Calu3 (cell line): ENCODE measurements around the gene NPHS1. TPM values are rescaled to one million over a fixed set of nuclear protein-coding genes. Genes with fewer than 3 reads are reported as not detected.

Experiments
- BruUV-seq: library from RNA; stranded (reverse); fragments of 400-500 nt; replicated peaks from 2 replicates; lab custom pipeline; 2021; lab: Mats Ljungman, UMichigan
- CTCF ChIA-PET: fragments of 300-600 bp; sonication (Branson Sonifier 250); formaldehyde crosslinking; loops from one replicate; lab custom pipeline; 2022; ENCODE audit warnings: antibody characterized with exemption; lab: Charles Lee
- DNase-seq: peaks from one replicate; pipeline ENCODE4 v3.0.0; 2022
- H3K27ac Mint-ChIP-seq: one replicate; pipeline ENCODE4 v1.8.0; 2022; ENCODE audit warnings: mixed read lengths; ENCODE audit not compliant: unreplicated experiment
- H3K27me3 Mint-ChIP-seq: one replicate; pipeline ENCODE4 v1.8.0; 2022; ENCODE audit warnings: mixed read lengths; ENCODE audit not compliant: unreplicated experiment
- H3K36me3 Mint-ChIP-seq: one replicate; pipeline ENCODE4 v1.8.0; 2022; ENCODE audit warnings: mild to moderate bottlenecking, moderate library complexity, mixed read lengths; ENCODE audit not compliant: insufficient read depth, unreplicated experiment
- H3K4me1 Mint-ChIP-seq: one replicate; pipeline ENCODE4 v1.8.0; 2022; ENCODE audit warnings: mild to moderate bottlenecking, low read depth, mixed read lengths; ENCODE audit not compliant: unreplicated experiment
- H3K4me3 Mint-ChIP-seq: one replicate; pipeline ENCODE4 v1.8.0; 2022; ENCODE audit warnings: mild to moderate bottlenecking, low read depth, moderate library complexity, mixed read lengths; ENCODE audit not compliant: unreplicated experiment
- H3K9me3 Mint-ChIP-seq: one replicate; pipeline ENCODE4 v1.8.0; 2022; ENCODE audit warnings: low read depth, mixed read lengths; ENCODE audit not compliant: unreplicated experiment
- CTCF ChIP-seq: fragments of 200-600 bp; IDR thresholded peaks from one replicate; pipeline ENCODE4 v1.8.0; 2022; ENCODE audit warnings: antibody characterized with exemption; ENCODE audit not compliant: unreplicated experiment
- intact Hi-C: fragments of 100-400 bp; cut with micrococcal nuclease; formaldehyde crosslinking; loops from one replicate; pipeline ENCODE4 v1.10.0; 2022; ENCODE audit not compliant: unreplicated experiment
- total RNA-seq: library from RNA; stranded (reverse); gene quantifications from 2 replicates; pipeline ENCODE4 v1.2.3, GENCODE V29; 2022

Gene NPHS1
- total RNA-seq, 1 experiment from 2014 or later = not detected

- no peak for DNase-seq
- H3K9me3 Mint-ChIP-seq = no peaks in the 10 kb centered on the region
- no TSS peak for BruUV-seq
- peaks cover 5% of the 10 kb centered on the region for H3K27me3 Mint-ChIP-seq
- H3K4me3 Mint-ChIP-seq = no peak overlapping the region
- no peaks in the 10 kb centered on the region for H3K36me3 Mint-ChIP-seq
- H3K27ac Mint-ChIP-seq = no peak overlapping the region
- CTCF ChIA-PET = no interaction called here
- TF ChIP-seq CTCF = no peak
- intact Hi-C loops = no loop called here
- peaks cover 8% of the 10 kb centered on the region for H3K4me1 Mint-ChIP-seq
Observed at GRCh38 chr19:35790981-35791813, 61.1 kb downstream of the NPHS1 start.

GRCh38 chr19:35789978-35790944 lies 62.0 kb downstream of the NPHS1 start:
- no peaks in the 10 kb centered on the region for H3K9me3 Mint-ChIP-seq
- no peak for TF ChIP-seq CTCF
- H3K4me3 Mint-ChIP-seq = no peak overlapping the region
- no peaks in the 10 kb centered on the region for H3K36me3 Mint-ChIP-seq
- intact Hi-C loops = no loop called here
- no peaks in the 10 kb centered on the region for H3K27me3 Mint-ChIP-seq
- BruUV-seq = no TSS peak
- peaks cover 8% of the 10 kb centered on the region for H3K4me1 Mint-ChIP-seq
- no peak for DNase-seq
- CTCF ChIA-PET = interaction anchor here (0.5 to 1.1 kb wide), 2 partner anchors 16 to 29 kb away, joined by 3 to 9 read pairs; no protein-coding TSS in a partner anchor
- no peak overlapping the region for H3K27ac Mint-ChIP-seq

GRCh38 chr19:35789195-35789977 lies 62.9 kb downstream of the NPHS1 start:
- peaks cover 8% of the 10 kb centered on the region for H3K4me1 Mint-ChIP-seq
- no peaks in the 10 kb centered on the region for H3K36me3 Mint-ChIP-seq
- no peaks in the 10 kb centered on the region for H3K27me3 Mint-ChIP-seq
- no peaks in the 10 kb centered on the region for H3K9me3 Mint-ChIP-seq
- BruUV-seq = no TSS peak
- no peak overlapping the region for H3K27ac Mint-ChIP-seq
- intact Hi-C loops = no loop called here
- H3K4me3 Mint-ChIP-seq = no peak overlapping the region
- no peak for TF ChIP-seq CTCF
- DNase-seq = no peak
- CTCF ChIA-PET = interaction anchor here (0.6 to 1.1 kb wide), 2 partner anchors 30 to 137 kb away, joined by 4 to 9 read pairs; no protein-coding TSS in a partner anchor
